K562 (cell line): ENCODE data around the gene MYOM3. TPM values are rescaled to one million over a fixed set of nuclear protein-coding genes. Genes with fewer than 3 reads are reported as not detected.
A peak's percentile ranks its signal among the peaks of the same experiment; 100 is the strongest.

Experiments
- CXXC5 ChIP-seq: fragments of 250-450 bp; sonication (Bioruptor Pico); IDR thresholded peaks from 2 replicates; pipeline ENCODE4 v1.8.0; 2022; ENCODE audit warnings: inconsistent platforms, mild to moderate bottlenecking, moderate library complexity
- ELF1 ChIP-seq: fragments of 200-800 bp; sonication (Bioruptor generic); IDR thresholded peaks from 2 replicates; pipeline ENCODE4 v1.6.1; 2016; ENCODE audit warnings: missing genetic modification characterization, missing compliant biosample characterization
- ERF ChIP-seq: fragments of 450-650 bp; formaldehyde crosslinking; IDR thresholded peaks from 2 replicates; pipeline ENCODE4 v1.4.0; 2020; ENCODE audit warnings: mild to moderate bottlenecking, mixed read lengths
- GTF2A2 ChIP-seq: IDR thresholded peaks from 2 replicates; pipeline ENCODE4 v1.6.1; 2016; ENCODE audit warnings: mild to moderate bottlenecking, missing genetic modification characterization, missing compliant biosample characterization
- MCM3 ChIP-seq: fragments of 450-650 bp; IDR thresholded peaks from 2 replicates; pipeline ENCODE4 v1.6.1; 2016
- NFIX ChIP-seq: fragments of 250-450 bp; sonication (Bioruptor Pico); IDR thresholded peaks from 2 replicates; pipeline ENCODE4 v1.4.0; 2020; ENCODE audit warnings: low read depth, mild to moderate bottlenecking, moderate library complexity
- RB1 ChIP-seq: fragments of 450-650 bp; IDR thresholded peaks from 2 replicates; pipeline ENCODE4 v1.6.1; 2017; ENCODE audit warnings: low read depth, mild to moderate bottlenecking
- SOX6 ChIP-seq: fragments of 450-650 bp; IDR thresholded peaks from 2 replicates; pipeline ENCODE4 v1.6.1; 2014; ENCODE audit warnings: mild to moderate bottlenecking
- VEZF1 ChIP-seq: fragments of 200-800 bp; sonication (Bioruptor generic); IDR thresholded peaks from 2 replicates; pipeline ENCODE4 v1.6.1; 2017; ENCODE audit warnings: missing genetic modification characterization, missing compliant biosample characterization
- ZMIZ1 ChIP-seq, 2 experiments: fragments of 150-350 bp in 1 of 2; IDR thresholded peaks; 2 replicates each; pipeline ENCODE4 v1.6.1; 2012 to 2016; ENCODE audit warnings: low read depth in 2 of 2, low read length in 2 of 2, mild to moderate bottlenecking in 1 of 2, moderate library complexity in 1 of 2
- ZNF785 ChIP-seq: fragments of 250-450 bp; sonication (Bioruptor Pico); IDR thresholded peaks from 2 replicates; pipeline ENCODE4 v1.4.0; 2020; ENCODE audit warnings: mild to moderate bottlenecking
- ZZZ3 ChIP-seq: fragments of 450-650 bp; IDR thresholded peaks from 2 replicates; pipeline ENCODE4 v1.6.1; 2016; ENCODE audit warnings: antibody characterized with exemption, mild to moderate bottlenecking, moderate library complexity
- polyA plus RNA-seq, 8 experiments: library from polyadenylated mRNA; depleted of rRNA in 4 of 8; stranded (reverse) in 5 of 8; unstranded in 3 of 8; fragments of >200 nt; fragmentation: Nextera tagmentation in 2 of 8; fragmentation: Illumina TruSeq in 1 of 8; extraction: Ambion mirVana in 2 of 8; extraction: Trizol in 1 of 8; gene quantifications; 2 replicates each; pipeline versions ENCODE4 v1.2.1 to v1.2.3, GENCODE V29; 2011 to 2014; ENCODE audit warnings: inconsistent platforms in 1 of 8, missing spikeins in 1 of 8
- total RNA-seq, 7 experiments: library from RNA; depleted of rRNA in 6 of 7; stranded (reverse); fragments of >200 nt in 6 of 7; fragmentation: Illumina TruSeq in 2 of 7; extraction: Trizol in 2 of 7; gene quantifications; 2 replicates each; pipeline versions ENCODE4 v1.2.1 to v1.2.3, GENCODE V29; 2011 to 2021; ENCODE audit warnings: low replicate concordance in 1 of 7

The MYOM3 gene
- total and polyA plus RNA-seq, 9 of the 15 experiments (the other 6 are each of a cell fraction or from before 2014, with no cell fraction given), result 0.01 TPM; not detected in 8

DNA sequence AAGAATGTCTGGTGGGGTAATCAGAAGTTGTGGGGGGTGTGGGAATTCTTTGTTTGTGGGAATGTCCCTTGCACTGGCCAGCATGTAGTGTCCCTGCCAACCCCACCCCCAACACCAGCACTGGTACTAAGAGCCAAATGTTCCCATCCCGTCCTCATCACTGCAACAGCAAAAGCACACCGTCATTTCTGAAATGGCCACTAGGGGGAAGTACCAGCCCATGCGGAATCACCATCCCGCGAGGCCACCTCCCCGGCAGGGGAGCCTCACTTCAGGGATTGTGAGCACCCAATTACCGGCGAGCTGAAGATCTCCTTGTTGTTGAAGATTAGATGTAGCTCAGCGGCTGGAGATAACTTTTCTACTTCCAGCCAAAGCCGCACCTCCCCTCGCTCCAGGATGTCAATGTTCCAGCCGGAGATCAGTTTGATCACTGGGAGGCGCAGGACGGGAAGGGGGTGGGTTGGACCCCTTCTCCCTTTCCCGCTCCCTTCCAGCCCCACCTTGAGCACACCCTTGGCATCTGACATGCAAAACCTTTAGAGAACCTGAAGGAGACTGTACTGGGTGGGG lies 41.0 kb downstream of the MYOM3 start (continued):
- TF ChIP-seq RB1 (peak; percentile 67; the same call in 1 of the 2 replicates), GTF2A2 (tag) (no peak), SOX6 (peak; percentile 34; the same call in 1 of the 2 replicates), ELF1 (tag) (no peak), NFIX (CRISPR knock-in tag) (no peak), MCM3 (no peak), VEZF1 (CRISPR knock-in tag) (no peak), ZNF785 (CRISPR knock-in tag) (no peak), ZZZ3 (no peak), ZMIZ1 (IDR thresholded peaks at IDR 0.05; ENCODE audit: low read depth in 2 of 2, low read length in 2 of 2) (no peak), CXXC5 (CRISPR knock-in tag) (peak; percentile 38; the same call in 1 of the 2 replicates), ERF (CRISPR knock-in tag) (no peak)
